Suprapubic skin (tissue), 4 donors: ENCODE data around the gene MYH7.

Experiments used
- EP300 ChIP-seq: sonication (generic); formaldehyde crosslinking; IDR thresholded peaks from one replicate; pipeline ENCODE4 v1.6.1; 2017; ENCODE audit warnings: antibody characterized with exemption
- POLR2A ChIP-seq, 2 donors: fragments of 450-650 bp; IDR thresholded peaks; one replicate each; pipeline ENCODE4 v1.6.1; 2017; ENCODE audit warnings: antibody characterized with exemption in 2 of 2, mild to moderate bottlenecking in 2 of 2, moderate library complexity in 2 of 2
- POLR2AphosphoS5 ChIP-seq, 3 donors: sonication (generic); formaldehyde crosslinking; IDR thresholded peaks; one replicate each; pipeline ENCODE4 v1.6.1; 2017; ENCODE audit warnings: antibody characterized with exemption in 3 of 3
- TF ChIP-seq, protein P1 (sequence below), 2 donors: fragments of 200-600 bp in 1 of 2; fragments of 450-650 bp in 1 of 2; sonication (generic) in 1 of 2; IDR thresholded peaks; one replicate each; pipeline ENCODE4 v1.5.1; 2016 to 2019; ENCODE audit warnings: antibody characterized with exemption in 2 of 2, mild to moderate bottlenecking in 1 of 2, moderate library complexity in 1 of 2

DNA sequence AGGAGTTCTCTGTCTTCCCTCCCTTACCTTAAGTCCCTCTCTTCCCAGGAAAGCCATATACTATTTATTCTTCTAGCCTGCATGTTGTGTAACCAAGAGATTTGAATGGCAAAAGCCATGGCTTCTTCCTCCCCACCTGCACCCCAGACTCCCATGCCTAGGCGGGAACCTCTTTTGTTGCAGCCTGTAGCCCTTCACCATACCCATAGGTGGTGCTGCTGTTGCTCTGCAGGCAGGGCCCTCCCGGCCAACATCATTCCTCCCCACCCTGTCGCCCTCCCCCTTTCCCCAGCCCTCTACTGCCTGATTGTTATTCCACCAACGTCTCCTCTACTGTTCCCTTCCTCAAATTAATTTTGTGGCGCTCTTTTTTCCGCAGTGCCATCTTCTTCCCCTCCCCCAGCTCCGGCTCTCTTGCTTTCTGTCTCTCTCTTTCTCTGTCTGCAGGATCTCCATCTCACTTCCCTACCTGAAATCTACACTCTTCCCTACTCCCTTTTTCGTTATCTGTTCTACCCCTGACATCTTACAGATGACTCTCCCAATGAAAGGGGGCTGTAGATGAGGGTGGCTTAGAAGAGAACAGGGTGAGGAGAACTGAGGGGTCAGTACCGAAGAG is 47.9 kb upstream of the MYH7 start:
- TF ChIP-seq, protein P1, sequence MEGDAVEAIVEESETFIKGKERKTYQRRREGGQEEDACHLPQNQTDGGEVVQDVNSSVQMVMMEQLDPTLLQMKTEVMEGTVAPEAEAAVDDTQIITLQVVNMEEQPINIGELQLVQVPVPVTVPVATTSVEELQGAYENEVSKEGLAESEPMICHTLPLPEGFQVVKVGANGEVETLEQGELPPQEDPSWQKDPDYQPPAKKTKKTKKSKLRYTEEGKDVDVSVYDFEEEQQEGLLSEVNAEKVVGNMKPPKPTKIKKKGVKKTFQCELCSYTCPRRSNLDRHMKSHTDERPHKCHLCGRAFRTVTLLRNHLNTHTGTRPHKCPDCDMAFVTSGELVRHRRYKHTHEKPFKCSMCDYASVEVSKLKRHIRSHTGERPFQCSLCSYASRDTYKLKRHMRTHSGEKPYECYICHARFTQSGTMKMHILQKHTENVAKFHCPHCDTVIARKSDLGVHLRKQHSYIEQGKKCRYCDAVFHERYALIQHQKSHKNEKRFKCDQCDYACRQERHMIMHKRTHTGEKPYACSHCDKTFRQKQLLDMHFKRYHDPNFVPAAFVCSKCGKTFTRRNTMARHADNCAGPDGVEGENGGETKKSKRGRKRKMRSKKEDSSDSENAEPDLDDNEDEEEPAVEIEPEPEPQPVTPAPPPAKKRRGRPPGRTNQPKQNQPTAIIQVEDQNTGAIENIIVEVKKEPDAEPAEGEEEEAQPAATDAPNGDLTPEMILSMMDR (IDR thresholded peaks at IDR 0.05) = peak in 1 of 2 donors; percentile 18
- no peak for TF ChIP-seq POLR2AphosphoS5 (IDR thresholded peaks at IDR 0.05)
- TF ChIP-seq POLR2A (IDR thresholded peaks at IDR 0.05) = no peak
- TF ChIP-seq EP300 = no peak
